Motor neuron (in vitro differentiated cells): ENCODE measurements around the gene ADGRB3. TPM values are rescaled to one million over a fixed set of nuclear protein-coding genes. Genes with fewer than 3 reads are reported as not detected.
"Not testable (repeated sequence)": the region's sequence is repeated elsewhere in the genome, so short reads cannot be mapped to it uniquely, and the experiment has no call there.

ENCODE experiments used
- ATAC-seq, 8 experiments: fragments of 200-7000 bp; cut with Tn5 transposase; replicated peaks in 6 of 8; 2 replicates each; pipeline ENCODE4 v1.8.0; 2021; ENCODE audit warnings: mild to moderate bottlenecking in 8 of 8, moderate library complexity in 8 of 8
- H3K27ac ChIP-seq, 2 donors: fragments of 250-450 bp; sonication (Bioruptor Pico); 2 replicates each; pipeline ENCODE4 v1.9.0; 2021; ENCODE audit warnings: antibody characterized with exemption in 2 of 2, mild to moderate bottlenecking in 2 of 2, moderate library complexity in 1 of 2
- H3K4me1 ChIP-seq, 2 donors: fragments of 250-450 bp; sonication (Bioruptor Pico); replicated peaks in 1 of 2; 2 replicates each; pipeline ENCODE4 v1.6.1; 2021; ENCODE audit warnings: antibody characterized with exemption in 2 of 2, mild to moderate bottlenecking in 2 of 2, moderate library complexity in 1 of 2
- H3K4me3 ChIP-seq, 5 donors: fragments of 250-450 bp; sonication (Bioruptor Pico); 2 replicates each; pipeline ENCODE4 v1.9.0; 2021; ENCODE audit warnings: antibody characterized with exemption in 5 of 5, mild to moderate bottlenecking in 5 of 5, moderate library complexity in 4 of 5
- WGBS, 10 experiments: fragments of 450-650 bp; shearing (Covaris generic); methylation state at CpG; one replicate each; pipeline ENCODE4 v1.0.0; 2022; 5-methylcytosine and 5-hydroxymethylcytosine counted together
- in situ Hi-C, 9 experiments: fragments of 400-800 bp; cut with MboI; loops; one replicate each; pipeline ENCODE4 v1.15.0; 2021; ENCODE audit warnings: low sequenced_read_pairs in 9 of 9, low pct_unique_long_range_greater_than_20kb in 2 of 9; ENCODE audit not compliant: unreplicated experiment in 9 of 9
- total RNA-seq, 8 experiments: library from RNA; unstranded; fragments of 300-600 nt; gene quantifications; 2 replicates each; pipeline versions ENCODE4 v1.2.3 to v1.2.4, GENCODE V29; 2022

ADGRB3 gene
- total RNA-seq, 8 experiments from 2014 or later = 0.05 to 48.0 (median 24.2) TPM

- 0 to 100% (median 83%) methylated on average over 1 to 2 of the region's 2 CpGs for WGBS, 10 experiments
- Histone ChIP-seq H3K27ac (no peak overlapping the region), H3K4me1 (no peaks in the 10 kb centered on the region), H3K4me3 (no peak overlapping the region)
- no peak for ATAC-seq
- in situ Hi-C loops = no loop called here
Measured at GRCh38 chr6:69086689-69087088, 451.6 kb downstream of the ADGRB3 start.

GRCh38 chr6:69089539-69089938 lies 454.5 kb downstream of the ADGRB3 start:
- in situ Hi-C loops = no loop called here
- 11 to 100% (median 88%) methylated on average over 1 of the region's 1 CpG; no CpG with 5 or more reads in 4 of the 10 experiments for WGBS, 10 experiments
- Histone ChIP-seq H3K4me1 (no peaks in the 10 kb centered on the region), H3K4me3 (no peak overlapping the region), H3K27ac (no peak overlapping the region)
- ATAC-seq = no peak

GRCh38 chr6:69090132-69090531 lies 455.1 kb downstream of the ADGRB3 start:
- Histone ChIP-seq H3K4me1 (no peaks in the 10 kb centered on the region), H3K4me3 (no peak overlapping the region), H3K27ac (no peak overlapping the region)
- no peak for ATAC-seq
- in situ Hi-C loops = no loop called here
- 0 to 100% (median 22%) methylated on average over 1 of the region's 1 CpG; no CpG with 5 or more reads in 3 of the 10 experiments for WGBS, 10 experiments

- no peak overlapping the region for H3K27ac ChIP-seq
- no peak overlapping the region for H3K4me3 ChIP-seq
- H3K4me1 ChIP-seq = no peaks in the 10 kb centered on the region
- ATAC-seq = peak in 1 of 8 experiments; percentile 56
- in situ Hi-C loops = no loop called here
- 17 to 100% (median 73%) methylated on average over 1 of the region's 1 CpG; no CpG with 5 or more reads in 1 of the 10 experiments for WGBS, 10 experiments
Measured at GRCh38 chr6:69096681-69097080, 461.6 kb downstream of the ADGRB3 start.

- no peaks in the 10 kb centered on the region for H3K4me1 ChIP-seq
- H3K27ac ChIP-seq = no peak overlapping the region
- in situ Hi-C loops = no loop called here
- no peak for ATAC-seq
- no peak overlapping the region for H3K4me3 ChIP-seq
Measured at GRCh38 chr6:69097948-69098347, 462.9 kb downstream of the ADGRB3 start.

GRCh38 chr6:69098910-69099309 lies 463.8 kb downstream of the ADGRB3 start:
- ATAC-seq = no peak
- Histone ChIP-seq H3K4me1 (no peaks in the 10 kb centered on the region), H3K27ac (no peak overlapping the region), H3K4me3 (no peak overlapping the region)
- in situ Hi-C loops = no loop called here

- Histone ChIP-seq H3K4me3 (no peak overlapping the region), H3K27ac (no peak overlapping the region), H3K4me1 (no peaks in the 10 kb centered on the region)
- 67 to 100% (median 93%) methylated on average over 1 to 2 of the region's 3 CpGs; no CpG with 5 or more reads in 4 of the 10 experiments for WGBS, 10 experiments
- in situ Hi-C loops = no loop called here
- ATAC-seq = no peak
Measured at GRCh38 chr6:69100772-69101171, 465.7 kb downstream of the ADGRB3 start.

GRCh38 chr6:69102416-69102815 lies 467.3 kb downstream of the ADGRB3 start:
- Histone ChIP-seq H3K4me3 (no peak overlapping the region), H3K4me1 (no peaks in the 10 kb centered on the region), H3K27ac (no peak overlapping the region)
- ATAC-seq = peak in 3 of 8 experiments; percentile 15 to 32 (median 23)
- 11 to 83% (median 44%) methylated on average over 1 to 2 of the region's 2 CpGs; no CpG with 5 or more reads in 2 of the 10 experiments for WGBS, 10 experiments
- in situ Hi-C loops = no loop called here

GRCh38 chr6:69105288-69105687 lies 470.2 kb downstream of the ADGRB3 start:
- H3K27ac ChIP-seq = no peak overlapping the region
- in situ Hi-C loops = no loop called here
- ATAC-seq = peak in 3 of 8 experiments; percentile 54 to 69 (median 67)
- no peak overlapping the region for H3K4me3 ChIP-seq
- H3K4me1 ChIP-seq = no peaks in the 10 kb centered on the region
- WGBS, 10 experiments = 0 to 100% (median 71%) methylated on average over 1 to 3 of the region's 3 CpGs

GRCh38 chr6:69106511-69106910 lies 471.4 kb downstream of the ADGRB3 start:
- Histone ChIP-seq H3K4me3 (no peak overlapping the region), H3K27ac (no peak overlapping the region), H3K4me1 (no peaks in the 10 kb centered on the region)
- ATAC-seq = peak in 5 of 8 experiments; percentile 52 to 84 (median 72)
- 0 to 83% (median 20%) methylated on average over 1 to 3 of the region's 3 CpGs; no CpG with 5 or more reads in 1 of the 10 experiments for WGBS, 10 experiments
- in situ Hi-C loops = no loop called here

- in situ Hi-C loops = no loop called here
- 33 to 75% (median 55%) methylated on average over 1 to 2 of the region's 2 CpGs; no CpG with 5 or more reads in 4 of the 10 experiments for WGBS, 10 experiments
- Histone ChIP-seq H3K27ac (no peak overlapping the region), H3K4me1 (no peaks in the 10 kb centered on the region), H3K4me3 (no peak overlapping the region)
- ATAC-seq = peak in 3 of 8 experiments; percentile 26 to 89 (median 55)
Measured at GRCh38 chr6:69111301-69111700, 476.2 kb downstream of the ADGRB3 start.

- in situ Hi-C loops = no loop called here
Measured at GRCh38 chr6:69116658-69117057, 481.6 kb downstream of the ADGRB3 start.

GRCh38 chr6:69121461-69122406 lies 486.7 kb downstream of the ADGRB3 start:
- in situ Hi-C loops, ATAC-seq, H3K27ac ChIP-seq, H3K4me3 ChIP-seq, H3K4me1 ChIP-seq: not testable (repeated sequence)
- 60 to 97% methylated on average over 1 to 10 of the region's 51 CpGs; no CpG with 5 or more reads in 8 of the 10 experiments for WGBS, 10 experiments

More at GRCh38 chr6:69116658-69117057, 481.6 kb downstream of the ADGRB3 start:
- Histone ChIP-seq H3K4me1 (no peaks in the 10 kb centered on the region), H3K4me3 (no peak overlapping the region), H3K27ac (no peak overlapping the region)
- no peak for ATAC-seq
- 0 to 100% (median 75%) methylated on average over 1 to 2 of the region's 2 CpGs; no CpG with 5 or more reads in 3 of the 10 experiments for WGBS, 10 experiments

GRCh38 chr6:69122407-69122773 lies 487.3 kb downstream of the ADGRB3 start:
- in situ Hi-C loops = no loop called here
- Histone ChIP-seq H3K4me3 (no peak overlapping the region), H3K4me1 (no peaks in the 10 kb centered on the region), H3K27ac (no peak overlapping the region)
- no peak for ATAC-seq
